GM21390 (cell line): ENCODE data around the gene ARL15.
"Not testable (repeated sequence)": the region's sequence is repeated elsewhere in the genome, so short reads cannot be mapped to it uniquely, and the experiment has no call there.

Experiments used
- ATAC-seq: cut with Tn5 transposase; IDR thresholded peaks from one replicate; pipeline ENCODE4 v1.9.1; 2021; ENCODE audit not compliant: unreplicated experiment

The ARL15 gene

DNA sequence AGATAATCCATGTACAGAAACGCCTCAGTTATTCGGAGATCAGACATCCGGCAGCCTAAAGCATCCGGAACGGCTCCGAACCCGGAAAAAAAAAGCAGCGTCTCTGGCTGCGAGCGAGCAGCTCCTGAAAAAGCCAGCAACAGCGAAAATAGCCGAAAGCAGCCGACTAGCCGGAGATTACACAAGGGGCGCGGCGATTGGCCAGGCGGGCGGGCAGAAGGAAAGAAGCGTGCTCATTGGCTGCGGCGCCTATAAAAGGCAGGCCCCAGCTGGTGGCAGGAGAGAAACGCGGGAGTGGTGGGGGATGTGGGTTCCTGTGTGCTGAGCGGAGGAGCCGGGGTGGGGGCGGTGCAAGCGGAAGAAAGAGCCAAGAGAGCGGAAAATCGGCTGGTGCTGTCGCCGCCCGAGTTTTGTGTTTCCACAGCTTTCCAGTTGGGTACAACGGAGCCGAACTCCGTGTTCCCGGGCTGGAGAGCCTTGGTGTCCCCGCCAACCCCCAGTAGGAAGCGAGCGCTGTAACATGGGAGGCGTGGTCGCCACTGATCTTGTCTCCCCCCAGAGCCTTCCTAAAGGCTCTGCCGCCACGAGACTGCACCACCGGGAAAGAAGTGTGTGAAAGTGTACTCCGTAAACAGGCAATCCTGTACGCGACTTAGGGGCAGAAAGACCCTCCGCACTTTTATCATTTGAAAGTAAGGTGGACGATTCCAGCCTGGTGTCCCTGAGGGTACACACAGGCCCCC is at the start of gene ARL15:
ARL15 (minus strand) TSS at position 141 of the 743 bp plus-strand sequence.
- ATAC-seq = peak; percentile 97

DNA sequence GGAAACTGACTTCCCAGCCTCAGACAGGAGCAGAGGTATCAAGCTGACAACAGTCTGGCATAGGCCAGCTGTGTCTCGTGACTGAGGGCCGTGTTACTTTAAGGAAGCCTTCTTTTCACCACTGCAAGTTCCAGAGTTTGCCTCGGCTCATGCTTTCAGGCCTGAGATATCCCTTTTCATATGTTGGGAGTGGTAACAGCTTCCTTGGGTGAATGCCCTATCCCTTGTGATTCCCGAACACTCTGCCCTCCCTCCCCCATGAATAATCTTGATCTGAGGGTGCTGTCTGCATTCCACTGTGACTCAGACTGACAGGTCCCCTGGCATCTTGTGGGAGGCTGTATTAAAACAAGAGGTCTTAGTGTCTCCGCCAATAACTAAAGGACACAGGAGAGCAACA is 49.7 kb upstream of the ARL15 start:
- no peak for ATAC-seq

DNA sequence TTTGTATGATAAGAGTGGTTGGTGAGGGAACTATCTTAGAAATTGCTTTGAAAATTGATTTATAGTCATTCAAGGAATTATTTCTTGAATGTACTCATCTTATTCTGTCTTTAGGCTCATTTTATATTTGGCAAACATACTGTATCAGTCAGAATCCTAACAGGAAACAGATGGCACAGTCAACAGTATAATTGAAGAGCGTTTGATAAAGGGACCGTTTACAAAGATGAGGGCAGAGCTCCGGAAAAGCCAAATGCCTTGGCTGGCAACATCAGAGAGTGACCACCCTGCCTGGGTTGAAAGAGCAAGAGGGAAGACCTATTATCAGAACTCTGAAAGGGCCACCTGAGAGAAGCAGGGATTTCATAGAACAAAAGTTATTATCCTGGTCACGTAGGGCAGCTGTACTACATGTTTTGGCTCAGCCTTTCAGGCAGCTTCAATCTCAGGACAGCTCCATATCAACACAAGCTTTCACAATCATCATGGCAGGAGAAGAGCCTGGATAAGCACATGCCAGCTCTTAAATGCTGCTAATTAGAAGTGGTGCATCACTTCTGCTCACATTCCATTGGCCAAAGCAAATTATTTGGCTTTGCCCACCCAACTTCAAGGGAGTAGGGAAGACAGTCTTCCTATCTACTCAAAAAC is 47.2 kb upstream of the ARL15 start:
- ATAC-seq = no peak

DNA sequence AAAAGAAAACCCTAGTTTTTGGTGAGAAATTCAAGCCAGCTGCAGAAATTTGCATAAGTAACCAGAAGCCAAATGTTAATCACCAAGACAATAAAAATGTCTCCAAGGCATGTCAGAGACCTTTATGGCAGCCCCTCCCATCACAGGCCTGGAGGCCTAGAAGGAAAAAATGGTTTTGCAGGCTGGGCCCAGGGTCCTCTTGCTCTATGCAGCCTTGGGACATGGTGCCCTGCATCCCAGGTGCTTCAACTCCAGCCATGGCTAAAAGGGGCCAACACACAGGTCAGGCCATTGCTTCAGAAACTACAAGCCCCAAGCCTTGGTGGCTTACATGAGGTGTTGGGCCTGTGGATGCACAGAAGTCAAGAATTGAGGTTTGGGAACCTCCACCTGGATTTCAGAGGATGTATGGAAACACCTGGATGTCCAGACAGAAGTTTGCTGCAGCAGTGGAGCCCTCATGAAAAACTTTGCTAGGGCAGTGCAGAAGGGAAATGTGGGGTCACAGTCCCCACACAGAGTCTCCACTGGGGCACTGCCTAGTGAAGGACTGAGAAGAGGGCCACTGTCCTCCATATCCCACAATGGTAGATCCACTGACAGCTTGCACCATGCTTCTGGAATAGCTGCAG is 43.7 kb upstream of the ARL15 start:
- ATAC-seq = not testable (repeated sequence)

DNA sequence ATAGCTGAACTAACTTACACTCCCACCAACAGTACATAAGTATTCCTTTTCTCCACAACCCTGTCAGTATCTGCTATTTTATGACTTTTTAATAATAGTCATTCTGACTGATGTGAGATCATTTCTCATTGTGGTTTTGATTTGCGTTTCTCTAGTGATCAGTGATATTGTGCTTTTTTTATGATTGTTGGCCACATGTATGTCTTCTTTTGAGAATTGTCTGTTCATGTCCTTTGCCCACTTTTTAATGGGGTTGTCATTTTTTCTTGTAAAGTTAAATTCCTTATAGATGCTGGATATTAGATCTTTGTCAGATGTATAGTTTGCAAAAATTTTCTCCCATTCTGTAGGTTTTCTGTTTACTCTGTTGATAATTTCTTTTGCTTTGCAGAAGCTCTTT is 42.2 kb upstream of the ARL15 start:
- ATAC-seq = not testable (repeated sequence)

DNA sequence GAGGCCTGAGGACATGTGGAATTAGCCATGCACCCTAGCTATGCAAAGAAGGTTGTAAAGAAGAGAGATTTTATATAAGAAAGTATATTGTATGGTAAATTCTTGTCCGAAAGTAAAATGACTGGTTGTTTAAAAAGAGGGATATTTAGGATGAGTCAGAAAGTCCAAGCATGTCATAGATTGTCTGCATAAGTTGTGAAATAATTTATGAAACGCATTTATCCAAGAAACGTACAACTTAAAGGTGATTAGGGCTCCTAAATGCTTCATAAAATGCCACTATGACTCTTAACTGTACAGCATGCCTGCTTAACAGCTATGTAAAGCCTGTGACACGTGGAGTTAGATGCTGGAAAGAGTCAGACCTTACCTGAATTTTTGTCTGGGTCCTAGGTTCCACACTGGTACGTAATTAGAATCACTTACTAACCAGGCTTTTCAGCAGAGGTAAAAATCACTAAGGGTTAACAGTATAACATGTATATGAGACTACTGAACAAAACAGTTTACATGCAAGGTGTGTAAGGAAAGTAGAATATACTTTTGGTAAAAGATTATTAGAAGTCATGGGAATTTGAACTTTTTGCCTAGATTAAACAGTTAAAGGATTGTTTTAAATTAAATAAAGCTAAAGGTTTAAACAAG is 37.0 kb upstream of the ARL15 start:
- ATAC-seq = no peak

DNA sequence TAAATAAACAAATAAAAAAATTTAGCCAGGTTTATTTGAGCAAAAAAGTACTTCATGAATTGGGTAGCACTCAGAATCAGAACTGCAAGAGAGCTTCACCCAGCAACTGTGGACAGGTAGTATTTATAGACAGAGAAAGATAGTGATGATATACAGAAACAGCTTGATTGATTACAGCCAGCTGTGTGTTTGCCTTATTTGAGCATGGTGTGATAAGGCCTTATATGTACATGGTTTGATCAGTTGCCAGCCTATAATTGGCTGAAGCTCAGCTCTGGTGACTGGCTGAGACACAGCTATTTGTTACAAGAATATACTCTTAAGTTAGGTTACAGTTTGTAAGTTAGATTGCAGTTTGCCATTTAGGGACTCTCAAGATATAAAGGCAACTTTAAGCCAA is 34.3 kb upstream of the ARL15 start:
- ATAC-seq = no peak

DNA sequence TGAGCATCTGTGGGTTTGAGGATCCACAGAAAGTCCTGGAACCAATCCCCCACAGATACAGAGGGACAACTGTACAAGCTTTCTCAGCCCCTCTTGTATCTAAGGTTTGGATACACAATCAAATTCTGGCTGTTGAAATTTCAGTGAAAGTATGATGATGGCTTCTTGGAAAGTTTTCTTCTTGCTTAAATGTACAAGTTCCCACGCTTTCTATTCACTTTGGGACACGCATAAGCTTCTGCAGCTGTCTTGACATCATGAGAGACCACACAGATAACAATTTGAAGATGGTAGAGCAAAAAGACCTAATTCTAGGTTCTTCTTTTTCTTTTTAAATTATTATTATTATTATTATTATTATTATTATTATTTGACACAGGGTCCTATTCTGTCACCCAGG is 31.6 kb upstream of the ARL15 start:
- no peak for ATAC-seq

DNA sequence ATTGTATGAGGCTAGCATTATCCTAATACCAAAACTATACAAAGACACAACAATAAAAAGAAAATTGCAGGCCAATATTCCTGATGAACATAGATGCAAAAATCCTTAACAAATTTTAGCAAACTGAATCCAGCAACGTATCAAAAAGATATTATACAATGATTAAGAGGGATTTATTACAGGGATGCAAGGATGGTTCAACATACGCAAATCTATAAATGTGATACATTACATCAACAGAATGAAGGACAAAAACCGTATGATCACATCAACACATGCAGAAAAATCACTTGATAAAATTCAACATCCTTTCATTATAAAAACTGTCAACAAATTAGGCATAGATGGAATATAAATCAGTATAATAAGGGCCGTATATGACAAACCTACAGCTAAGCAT is 27.1 kb upstream of the ARL15 start:
- no peak for ATAC-seq

DNA sequence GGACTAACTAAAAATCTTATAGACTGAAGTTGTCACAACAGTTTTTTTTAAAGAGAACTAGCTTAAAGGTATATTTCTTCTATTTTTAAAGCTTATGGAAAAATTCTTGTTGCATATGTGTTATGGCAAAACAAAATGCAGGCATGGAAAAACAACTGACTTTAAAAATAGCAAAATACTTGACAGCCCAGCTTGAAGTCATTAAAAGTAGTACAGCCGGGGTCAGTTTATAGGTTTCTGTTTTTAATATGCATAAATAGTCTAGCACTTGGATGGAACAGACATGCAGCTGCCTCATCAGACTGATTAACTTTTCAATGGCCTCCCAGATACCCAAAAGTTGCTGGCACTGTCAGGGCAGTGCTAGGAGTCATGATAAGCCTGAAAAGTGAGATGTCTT is 22.3 kb upstream of the ARL15 start:
- no peak for ATAC-seq

DNA sequence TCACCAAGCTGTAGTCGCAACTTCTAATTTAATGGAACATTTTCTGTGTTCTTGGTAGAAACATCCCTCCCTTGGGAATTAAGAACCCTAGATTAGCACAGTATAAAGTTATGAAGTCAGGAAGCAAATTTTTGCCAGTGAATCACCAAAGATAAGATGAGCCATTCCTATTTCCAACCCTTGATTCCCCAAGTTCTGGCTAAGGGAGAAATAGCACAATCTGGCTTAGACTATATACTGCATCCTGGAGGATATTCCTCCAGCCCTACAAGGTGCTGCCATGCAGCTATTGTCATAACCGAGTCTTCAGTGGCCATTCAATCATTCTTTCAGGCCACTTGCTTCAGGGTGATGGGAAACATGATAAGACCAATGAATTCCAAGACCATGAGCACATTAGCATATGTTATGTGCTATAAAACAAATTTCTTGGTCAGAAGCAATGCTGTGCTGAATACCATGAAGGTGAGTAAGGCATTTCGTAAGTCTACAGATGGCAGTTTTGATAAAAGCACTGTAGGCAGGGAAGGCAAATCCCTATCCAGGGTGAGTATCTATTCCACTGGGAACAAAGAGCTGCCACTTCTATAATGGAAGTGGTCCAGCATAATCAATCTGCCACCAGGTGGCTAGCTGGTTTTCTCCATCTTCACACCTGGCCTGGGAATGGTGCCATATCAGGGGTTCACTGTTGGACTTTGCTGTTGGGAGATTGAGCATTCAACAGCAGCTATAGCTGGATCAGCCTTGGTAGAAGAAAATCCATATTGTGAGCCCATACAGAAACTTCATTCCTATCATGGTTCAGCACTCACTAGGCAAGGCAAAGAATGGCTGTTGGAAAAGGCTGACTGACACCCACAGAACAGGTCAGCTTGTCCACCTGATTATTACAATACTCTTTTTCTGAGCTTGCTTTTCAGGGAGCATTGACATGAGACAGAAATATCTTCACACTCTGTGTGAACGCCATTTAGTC is 19.6 kb upstream of the ARL15 start:
- ATAC-seq = no peak

DNA sequence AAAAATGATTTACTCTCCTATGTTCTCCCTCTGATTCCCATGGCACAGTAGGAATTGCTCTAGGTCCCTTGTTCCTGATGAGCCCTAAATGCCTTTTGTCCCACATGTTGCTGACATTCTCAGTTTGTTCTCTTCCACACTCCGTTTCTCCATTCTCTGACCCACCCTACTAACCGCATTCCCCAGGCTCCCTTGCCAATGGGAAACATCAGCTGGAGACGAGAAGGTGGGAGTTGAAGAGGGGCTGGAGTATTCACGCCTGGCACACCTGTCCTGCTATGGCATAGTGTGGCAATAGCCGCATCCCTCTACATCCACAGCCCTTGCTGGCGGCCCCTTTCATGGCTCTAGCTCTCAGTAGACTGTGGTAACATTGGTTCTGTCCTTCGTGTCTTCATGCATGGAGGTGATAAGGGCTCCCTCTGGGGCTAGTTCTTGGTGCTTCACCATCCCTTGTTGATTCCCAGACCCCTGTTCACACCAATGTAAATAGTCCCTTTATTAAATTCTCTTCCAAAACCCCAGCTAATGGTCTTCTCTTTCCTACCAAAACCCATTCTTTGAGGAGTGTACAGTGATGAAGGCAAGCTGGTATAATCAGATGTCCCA is 16.4 kb upstream of the ARL15 start:
- no peak for ATAC-seq

DNA sequence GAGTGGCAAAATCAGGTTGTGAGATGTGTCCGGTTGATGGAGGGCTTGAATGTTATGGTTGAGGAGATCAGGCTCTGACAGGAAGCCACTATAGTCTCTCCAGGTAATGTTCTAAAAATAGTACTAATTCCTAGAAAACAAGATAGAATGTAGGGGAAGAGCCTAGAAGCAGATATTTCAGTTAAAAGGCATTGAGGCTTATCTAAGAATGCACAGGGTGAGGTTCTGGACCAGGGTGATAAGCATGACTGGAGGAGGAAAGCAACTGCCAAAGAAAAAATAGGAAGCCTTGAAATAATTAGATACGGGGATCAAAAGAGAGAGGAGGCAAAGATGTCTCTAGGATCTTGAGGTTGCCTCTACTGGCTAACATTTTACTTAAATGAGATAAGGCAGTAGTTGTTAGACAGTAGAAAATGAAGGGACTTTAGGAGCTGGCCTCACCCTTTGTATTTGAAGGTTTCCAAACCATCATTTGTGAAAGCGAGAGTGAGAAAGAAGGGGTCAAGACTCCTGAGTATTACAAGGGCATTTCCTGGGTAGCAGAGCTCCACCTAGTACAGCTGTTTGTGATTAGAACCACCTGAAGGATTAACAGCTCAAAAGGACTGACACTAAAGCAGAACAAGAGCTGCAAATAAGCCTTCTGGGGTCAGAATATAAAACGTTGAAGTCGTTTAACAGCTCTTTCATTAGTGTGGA is 15.4 kb upstream of the ARL15 start:
- ATAC-seq = no peak

DNA sequence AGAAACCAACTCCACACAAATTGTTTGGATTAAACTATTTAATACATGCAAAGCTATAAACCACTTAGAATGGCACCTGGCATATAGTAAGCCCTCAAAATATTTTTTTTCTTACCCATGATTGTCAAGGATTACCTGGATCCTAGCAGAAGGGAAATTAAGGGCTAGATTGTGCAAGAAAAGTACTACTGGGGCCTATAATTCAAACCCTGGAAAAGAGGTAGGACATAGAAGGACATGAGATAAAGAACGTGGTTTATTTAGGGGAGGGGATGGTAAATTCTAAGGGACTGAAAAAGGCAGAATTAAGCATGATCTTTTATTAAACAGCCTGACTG is 14.9 kb upstream of the ARL15 start:
- ATAC-seq = no peak

DNA sequence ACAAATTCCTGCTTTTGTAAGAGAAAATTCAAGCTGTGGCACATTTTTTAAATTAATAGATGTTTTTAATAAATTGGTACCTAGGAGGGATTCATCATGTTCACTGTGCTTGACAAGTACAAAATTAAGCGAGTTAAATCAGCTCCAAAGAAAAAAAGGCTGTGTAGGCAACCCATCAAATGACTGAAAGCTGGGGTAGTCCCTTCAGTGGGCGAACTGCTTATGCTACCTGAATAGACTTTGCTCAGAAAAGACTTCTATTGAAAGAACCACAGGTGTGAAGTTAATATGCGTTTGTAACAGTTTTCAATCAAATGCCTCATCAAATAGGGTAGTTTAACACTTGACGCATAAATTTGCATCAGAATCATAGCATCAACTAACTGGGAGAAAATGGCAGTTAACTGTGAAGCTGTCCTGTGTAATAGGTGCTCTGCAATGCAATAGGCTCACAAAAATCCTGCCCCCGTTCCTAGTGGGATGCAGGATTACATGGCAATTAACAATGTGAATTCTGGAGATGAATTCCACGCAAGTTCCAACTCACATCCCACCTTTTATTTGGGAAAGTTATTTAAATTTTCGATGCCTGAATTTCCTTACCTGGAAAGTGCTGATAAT is 14.4 kb upstream of the ARL15 start:
- no peak for ATAC-seq

DNA sequence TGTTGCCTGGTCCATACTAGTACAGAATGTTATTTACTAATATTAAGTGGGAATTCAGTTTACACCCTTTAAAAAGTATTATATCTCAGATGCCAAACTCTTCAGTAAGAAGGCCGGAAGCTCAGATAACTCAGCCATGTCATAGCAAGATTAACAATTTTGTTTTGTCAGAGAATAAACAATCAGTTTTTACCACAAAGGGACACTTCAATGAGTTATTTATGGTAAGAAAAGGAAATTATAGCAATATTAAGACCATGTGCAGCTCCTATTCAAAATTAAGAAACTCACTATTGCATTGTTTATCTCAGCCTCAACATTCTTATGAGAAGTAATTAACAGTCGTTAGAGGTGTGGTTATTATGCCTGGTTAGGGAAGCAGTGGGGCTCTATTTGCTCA is 13.1 kb upstream of the ARL15 start:
- ATAC-seq = no peak

DNA sequence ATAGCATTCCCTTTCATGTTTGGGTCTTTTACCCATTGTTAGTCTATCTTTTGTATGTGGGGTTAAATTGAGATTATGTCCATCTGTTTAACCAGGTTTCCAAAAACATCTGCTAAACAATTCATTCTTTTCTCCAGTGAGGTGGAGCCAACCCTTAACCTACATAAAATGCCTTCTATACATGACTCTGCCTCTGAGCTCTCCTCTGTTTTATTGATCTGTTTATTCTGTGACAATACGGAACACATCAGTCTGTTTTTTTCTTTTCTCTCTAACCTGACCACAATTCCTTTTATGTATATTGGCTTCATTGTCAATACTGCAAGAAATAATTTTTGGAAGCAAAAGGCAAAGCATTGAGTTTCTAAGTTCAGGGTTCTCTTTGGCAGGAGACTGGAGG is 9.9 kb upstream of the ARL15 start:
- no peak for ATAC-seq

DNA sequence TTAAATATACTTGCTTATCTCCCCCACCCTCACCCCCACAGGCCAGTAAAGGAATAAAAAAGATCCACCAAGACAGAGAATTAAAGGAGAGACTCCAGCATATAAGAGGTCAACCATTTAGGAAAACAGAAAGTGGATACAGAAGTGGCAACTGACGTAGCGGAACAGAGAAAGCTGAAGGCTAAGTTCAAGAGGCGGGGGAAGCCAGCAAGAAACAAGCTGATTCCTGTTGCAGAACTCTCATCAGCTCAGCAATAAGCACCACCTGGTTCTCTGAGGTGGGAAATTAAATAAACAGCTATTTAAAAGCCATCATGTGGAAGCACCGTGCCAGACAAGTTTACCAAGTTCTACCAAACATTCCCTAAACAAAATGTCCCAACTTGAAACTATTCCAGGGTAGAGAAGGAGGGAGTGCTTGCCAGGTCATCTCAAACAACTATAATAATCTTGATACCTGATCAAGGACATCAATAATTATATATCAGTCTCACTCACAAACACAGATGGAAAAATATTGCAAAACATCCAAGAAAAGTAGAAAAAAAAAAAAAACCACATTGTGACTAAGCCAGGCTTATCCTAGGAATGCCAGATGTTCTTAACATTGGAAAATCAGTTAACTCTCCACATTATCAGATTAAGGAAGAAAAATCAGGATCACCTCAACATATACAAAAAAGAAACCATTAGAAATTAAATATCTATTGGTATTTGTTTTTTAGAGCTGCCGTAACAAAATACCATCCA is 7.3 kb upstream of the ARL15 start:
- ATAC-seq = no peak
